Neuronal stem cell (in vitro differentiated cells): Measurements from ENCODE around the gene SH3TC2. TPM values are rescaled to one million over a fixed set of nuclear protein-coding genes. Genes with fewer than 3 reads are reported as not detected.

Source experiments
- DNase-seq: peaks from one replicate; pipeline ENCODE4 v3.0.0-alpha.2; 2013; ENCODE audit warnings: low spot score
- H2AFZ ChIP-seq: one replicate; pipeline ENCODE4 v1.6.1; 2013; ENCODE audit warnings: mild to moderate bottlenecking, low read length, inconsistent platforms
- H2AK5ac ChIP-seq: 2 replicates; pipeline ENCODE4 v1.6.1; 2013; ENCODE audit warnings: low read depth, mild to moderate bottlenecking, inconsistent platforms, low read length, moderate library complexity, mixed read lengths
- H2BK120ac ChIP-seq: 2 replicates; pipeline ENCODE4 v1.6.1; 2013; ENCODE audit warnings: low read depth, mild to moderate bottlenecking, inconsistent platforms, low read length, moderate library complexity, mixed read lengths
- H2BK12ac ChIP-seq: one replicate; pipeline ENCODE4 v1.6.1; 2013; ENCODE audit warnings: low read length, inconsistent platforms
- H2BK15ac ChIP-seq: 2 replicates; pipeline ENCODE4 v1.6.1; 2013; ENCODE audit warnings: mild to moderate bottlenecking, low read length, inconsistent platforms, mixed read lengths
- H2BK5ac ChIP-seq: one replicate; pipeline ENCODE4 v1.6.1; 2013; ENCODE audit warnings: inconsistent platforms, mild to moderate bottlenecking, low read length, moderate library complexity
- H3K14ac ChIP-seq: one replicate; pipeline ENCODE4 v1.6.1; 2013; ENCODE audit warnings: low read length, inconsistent platforms
- H3K18ac ChIP-seq: 2 replicates; pipeline ENCODE4 v1.6.1; 2013; ENCODE audit warnings: low read length, inconsistent platforms
- H3K23ac ChIP-seq: 2 replicates; pipeline ENCODE4 v1.6.1; 2013; ENCODE audit warnings: low read depth, mild to moderate bottlenecking, mixed read lengths, low read length, inconsistent platforms; ENCODE audit not compliant: poor library complexity
- H3K27ac ChIP-seq: replicated peaks from 3 replicates; pipeline ENCODE4 v1.5.1; 2013; ENCODE audit warnings: low read length, inconsistent platforms
- H3K27me3 ChIP-seq, 3 experiments: 2 replicates each; pipeline ENCODE4 v1.6.1; 2013; ENCODE audit warnings: low read length in 3 of 3, mild to moderate bottlenecking in 2 of 3, inconsistent platforms in 1 of 3, low read depth in 1 of 3, mixed read lengths in 1 of 3, moderate library complexity in 1 of 3; ENCODE audit not compliant: control insufficient read depth in 3 of 3, insufficient read depth in 3 of 3
- H3K36me3 ChIP-seq, 2 donors: replicated peaks in 1 of 2; 2 replicates each; pipeline ENCODE4 v1.6.1; 2013; ENCODE audit warnings: low read length in 2 of 2; ENCODE audit not compliant: control insufficient read depth in 2 of 2, insufficient read depth in 2 of 2
- H3K4ac ChIP-seq: 2 replicates; pipeline ENCODE4 v1.6.1; 2013; ENCODE audit warnings: inconsistent platforms, mild to moderate bottlenecking, low read length, moderate library complexity
- H3K4me1 ChIP-seq, 2 donors: 1 replicate in 1 of 2; 2 replicates in 1 of 2; pipeline ENCODE4 v1.6.1; 2013; ENCODE audit warnings: low read length in 2 of 2, low read depth in 1 of 2; ENCODE audit not compliant: control insufficient read depth in 2 of 2, insufficient read depth in 1 of 2
- H3K4me2 ChIP-seq: one replicate; pipeline ENCODE4 v1.6.1; 2013; ENCODE audit warnings: mild to moderate bottlenecking, low read length, inconsistent platforms; ENCODE audit not compliant: insufficient read depth, poor library complexity, severe bottlenecking
- H3K4me3 ChIP-seq, 2 donors: 2 replicates each; pipeline ENCODE4 v1.5.1; 2013; ENCODE audit warnings: low read length in 2 of 2, mild to moderate bottlenecking in 2 of 2, inconsistent platforms in 1 of 2, moderate library complexity in 1 of 2
- H3K79me1 ChIP-seq: one replicate; pipeline ENCODE4 v1.6.1; 2013; ENCODE audit warnings: low read depth, mild to moderate bottlenecking, inconsistent platforms, low read length, moderate library complexity
- H3K9ac ChIP-seq: one replicate; pipeline ENCODE4 v1.6.1; 2013; ENCODE audit warnings: mild to moderate bottlenecking, low read depth, low read length, inconsistent platforms; ENCODE audit not compliant: poor library complexity
- H3K9me3 ChIP-seq, 2 donors: replicated peaks in 1 of 2; 2 replicates each; pipeline versions ENCODE3 to v1.6.1; 2013; ENCODE audit warnings: low read length in 2 of 2, mild to moderate bottlenecking in 2 of 2, inconsistent platforms in 1 of 2, low read depth in 1 of 2, mixed read lengths in 1 of 2, moderate library complexity in 1 of 2; ENCODE audit not compliant: control insufficient read depth in 2 of 2, insufficient read depth in 1 of 2
- H4K8ac ChIP-seq: one replicate; pipeline ENCODE4 v1.6.1; 2013; ENCODE audit warnings: low read depth, mild to moderate bottlenecking, inconsistent platforms, low read length, moderate library complexity
- H4K91ac ChIP-seq: one replicate; pipeline ENCODE4 v1.6.1; 2013; ENCODE audit warnings: low read length, low read depth, mild to moderate bottlenecking, inconsistent platforms; ENCODE audit not compliant: poor library complexity
- WGBS, 2 donors: extraction: QIAGEN DNeasy Blood & Tissue Kit; methylation state at CpG; one replicate each; pipeline ENCODE4 v1.1.7; 2013; ENCODE audit warnings: missing lambda C conversion rate in 2 of 2, mixed read lengths in 1 of 2; ENCODE audit not compliant: insufficient read length in 2 of 2, insufficient replicate concordance in 1 of 2; ENCODE audit errors: extremely low coverage in 2 of 2; 5-methylcytosine and 5-hydroxymethylcytosine counted together
- polyA plus RNA-seq, 2 experiments: library from polyadenylated mRNA; stranded (reverse); fragments of 200-250 nt; gene quantifications; one replicate each; pipeline ENCODE4 v1.2.3, GENCODE V29; 2013

SH3TC2 gene
- 0.64 TPM for polyA plus RNA-seq (2013, experiment 1 of 2)
- polyA plus RNA-seq (2013, experiment 2 of 2) = 0.46 TPM

DNA sequence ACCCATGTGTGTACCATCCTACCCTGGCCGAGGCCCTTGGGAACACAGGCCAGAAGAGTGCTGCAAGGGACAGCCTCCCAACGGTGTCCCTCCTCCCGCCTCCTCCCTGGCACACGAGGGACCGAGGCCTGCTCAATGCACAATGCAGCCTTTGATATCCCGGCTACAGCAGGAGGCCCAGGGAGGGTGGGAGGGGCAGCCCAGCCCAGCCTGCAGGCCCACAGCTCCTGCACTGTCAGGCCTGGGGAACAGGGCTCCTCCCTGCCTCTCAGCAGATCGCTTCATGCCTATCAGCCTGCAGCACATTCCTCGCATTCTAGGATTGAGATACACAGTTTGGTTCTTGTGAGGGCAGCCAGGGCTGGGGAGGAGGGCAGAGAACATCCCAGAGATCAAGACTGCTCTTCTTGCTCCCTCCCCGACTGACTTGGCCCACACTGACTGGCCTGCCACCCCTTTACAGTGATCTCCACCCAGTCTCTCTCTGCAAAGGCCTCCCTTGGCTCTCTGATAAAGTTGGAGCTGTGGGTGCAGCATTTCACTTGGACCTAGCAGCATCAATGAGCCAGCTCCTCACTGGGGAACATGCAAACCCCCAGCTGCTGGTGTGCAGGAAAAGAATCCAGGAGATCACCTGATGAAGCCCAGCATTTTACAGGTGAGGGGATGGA, at the start of gene SH3TC2:
TSS of gene SH3TC2 (minus strand) at position 46 of the 671 bp plus-strand sequence. CDS start at position 6, 40 bp downstream.
- Histone ChIP-seq H4K8ac (no peak within 1 kb of the TSS), H3K18ac (peak within 1 kb of the TSS; percentile 54), H3K4ac (no peak within 1 kb of the TSS), H3K36me3 (no peaks in the 10 kb centered on the region), H2BK15ac (peak within 1 kb of the TSS; percentile 7), H3K27ac (peak within 1 kb of the TSS; percentile 42), H2BK120ac (no peak within 1 kb of the TSS), H2BK5ac (no peak within 1 kb of the TSS), H4K91ac (no peak within 1 kb of the TSS), H3K9ac (no peak within 1 kb of the TSS), H3K4me2 (no peak within 1 kb of the TSS), H3K4me1 (peaks cover 0 to 12% of the 10 kb centered on the region in 2 donors), H3K79me1 (no peaks in the 10 kb centered on the region), H3K4me3 (peak within 1 kb of the TSS in 1 of 2 donors; percentile 4), H2AK5ac (no peak within 1 kb of the TSS), H2AFZ (no peak within 1 kb of the TSS), H3K27me3 (no peaks in the 10 kb centered on the region), H2BK12ac (no peak within 1 kb of the TSS), H3K9me3 (peaks cover 0 to 2% of the 10 kb centered on the region in 2 donors), H3K23ac (no peak within 1 kb of the TSS), H3K14ac (no peak within 1 kb of the TSS)
- no CpG with 5 or more reads among the region's 9 CpGs for WGBS, 2 donors
- DNase-seq = peak; percentile 51

DNA sequence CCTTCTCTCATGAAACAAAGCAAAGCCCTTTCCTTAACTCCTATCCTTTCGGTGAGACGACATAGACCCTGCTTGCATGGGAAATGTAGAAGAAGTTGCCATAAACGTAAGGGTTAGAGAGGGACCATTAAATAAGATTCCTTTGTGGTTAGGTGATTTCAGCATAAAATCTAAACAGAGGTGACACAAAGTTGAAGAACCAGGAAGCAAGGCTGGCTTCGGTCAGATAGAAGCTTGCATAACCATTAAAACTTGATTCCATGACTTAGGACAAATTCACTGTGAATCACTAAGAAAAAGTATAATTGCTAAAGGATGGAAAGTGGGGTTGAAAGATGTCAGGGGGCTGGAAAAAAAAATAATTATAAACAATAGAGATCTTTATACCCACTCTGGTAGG, 47.5 kb upstream of the SH3TC2 start:
- no CpG with 5 or more reads among the region's 4 CpGs for WGBS, 2 donors
- H3K27ac ChIP-seq = no peak overlapping the region

DNA sequence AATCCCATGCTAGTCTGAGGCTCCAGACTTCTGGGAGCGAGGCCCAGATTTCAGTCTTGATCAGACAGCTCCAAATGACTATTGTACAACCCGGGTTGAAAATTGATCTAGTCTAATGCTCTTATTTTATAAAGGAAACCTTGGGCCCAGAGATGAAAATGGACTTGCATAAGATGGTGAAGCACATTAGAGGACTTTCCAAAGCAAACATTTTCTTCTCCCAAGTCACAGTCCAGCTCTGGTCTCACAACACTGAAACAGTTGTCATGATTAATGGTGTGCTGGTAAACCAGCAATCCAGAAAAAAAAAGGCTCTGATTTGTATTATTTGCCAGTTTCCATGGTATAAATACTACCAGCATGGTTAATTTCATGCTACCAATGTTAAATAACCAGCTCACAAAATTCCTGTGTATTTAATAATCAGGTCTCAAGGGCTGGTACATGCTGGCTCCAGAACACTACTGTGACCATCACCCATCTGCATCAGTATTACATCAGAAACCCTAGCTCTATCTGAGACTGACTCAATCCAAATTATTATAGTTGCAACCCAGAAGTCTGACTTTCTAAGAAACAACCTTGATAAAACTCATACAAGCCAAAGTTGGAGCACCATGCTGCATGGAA, 45.9 kb upstream of the SH3TC2 start:
- H2BK120ac ChIP-seq = no peak overlapping the region
- no peak overlapping the region for H3K14ac ChIP-seq
- no peak overlapping the region for H4K91ac ChIP-seq
- H3K9ac ChIP-seq = no peak overlapping the region
- no peak for DNase-seq
- H3K23ac ChIP-seq = no peak overlapping the region
- H3K27ac ChIP-seq = no peak overlapping the region
- H2AFZ ChIP-seq = no peak overlapping the region
- H3K4ac ChIP-seq = no peak overlapping the region
- H3K27me3 ChIP-seq = no peaks in the 10 kb centered on the region
- H3K18ac ChIP-seq = no peak overlapping the region
- no peak overlapping the region for H4K8ac ChIP-seq
- H3K9me3 ChIP-seq = peaks cover 0 to 2% of the 10 kb centered on the region in 2 donors
- no peak overlapping the region for H2BK15ac ChIP-seq
- no peak overlapping the region for H3K4me2 ChIP-seq
- H3K79me1 ChIP-seq = no peaks in the 10 kb centered on the region
- no peaks in the 10 kb centered on the region for H3K4me1 ChIP-seq
- no peak overlapping the region for H2BK12ac ChIP-seq
- whole genome bisulfite sequencing, 2 donors = no CpG with 5 or more reads among the region's 2 CpGs
- no peak overlapping the region for H2AK5ac ChIP-seq
- H3K36me3 ChIP-seq = no peaks in the 10 kb centered on the region
- H3K4me3 ChIP-seq = no peak overlapping the region
- H2BK5ac ChIP-seq = no peak overlapping the region

More for the DNA sequence above, 47.5 kb upstream of the SH3TC2 start:
- H3K27me3 ChIP-seq = no peaks in the 10 kb centered on the region
- no peak overlapping the region for H3K4ac ChIP-seq
- H4K91ac ChIP-seq = no peak overlapping the region
- H3K4me3 ChIP-seq = no peak overlapping the region
- no peak overlapping the region for H2AK5ac ChIP-seq
- DNase-seq = no peak
- H3K9ac ChIP-seq = no peak overlapping the region
- no peak overlapping the region for H2BK15ac ChIP-seq
- H3K9me3 ChIP-seq = peaks cover 0 to 2% of the 10 kb centered on the region in 2 donors
- H2BK12ac ChIP-seq = no peak overlapping the region
- H2BK120ac ChIP-seq = no peak overlapping the region
- H3K23ac ChIP-seq = no peak overlapping the region
- no peak overlapping the region for H3K4me2 ChIP-seq
- H3K14ac ChIP-seq = no peak overlapping the region
- H4K8ac ChIP-seq = no peak overlapping the region
- H2BK5ac ChIP-seq = no peak overlapping the region
- H3K4me1 ChIP-seq = peaks cover 0 to 1% of the 10 kb centered on the region in 2 donors
- no peak overlapping the region for H3K18ac ChIP-seq
- H2AFZ ChIP-seq = no peak overlapping the region
- no peaks in the 10 kb centered on the region for H3K79me1 ChIP-seq
- no peaks in the 10 kb centered on the region for H3K36me3 ChIP-seq

DNA sequence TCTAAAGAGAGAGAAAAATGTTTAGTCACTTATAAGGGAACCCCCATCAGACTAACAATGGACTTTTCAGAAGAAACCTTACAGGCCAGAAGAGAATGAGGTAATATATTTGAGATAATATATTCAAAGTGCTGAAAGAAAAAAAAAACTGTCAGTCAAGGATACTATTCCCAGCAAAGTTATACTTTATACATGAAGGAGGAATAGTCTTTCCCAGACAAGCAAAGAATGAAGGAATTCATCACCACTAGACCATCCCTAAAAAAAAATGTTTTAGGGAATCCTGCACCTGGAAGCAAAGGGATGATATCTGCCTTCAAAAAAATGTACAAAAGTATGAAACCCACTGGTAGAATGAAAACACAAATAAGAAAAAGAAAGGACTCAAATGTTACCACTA, 37.5 kb upstream of the SH3TC2 start:
- Histone ChIP-seq H3K36me3 (no peaks in the 10 kb centered on the region), H2BK120ac (no peak overlapping the region), H3K9me3 (peaks cover 0 to 1% of the 10 kb centered on the region in 2 donors), H2AFZ (no peak overlapping the region), H2BK5ac (no peak overlapping the region), H3K9ac (no peak overlapping the region), H3K27me3 (no peaks in the 10 kb centered on the region), H3K27ac (no peak overlapping the region), H3K18ac (no peak overlapping the region), H2BK12ac (no peak overlapping the region), H3K4me1 (no peaks in the 10 kb centered on the region), H3K4me2 (no peak overlapping the region), H4K8ac (no peak overlapping the region), H3K14ac (no peak overlapping the region), H3K79me1 (no peaks in the 10 kb centered on the region), H2AK5ac (no peak overlapping the region), H3K4me3 (no peak overlapping the region), H3K23ac (no peak overlapping the region), H2BK15ac (no peak overlapping the region), H3K4ac (no peak overlapping the region), H4K91ac (no peak overlapping the region)
- DNase-seq = no peak
